Duodenal mucosa (tissue), 2 donors: ENCODE data around the gene TBC1D10B.
A peak's percentile ranks its signal among the peaks of the same experiment; 100 is the strongest.

Experiments
- H3K27ac ChIP-seq: one replicate; pipeline ENCODE4 v1.7.0; 2013; ENCODE audit warnings: low read depth, low read length
- H3K27me3 ChIP-seq, 2 donors: one replicate each; pipeline ENCODE4 v1.7.0; 2013; ENCODE audit warnings: low read length in 2 of 2, control low read depth in 1 of 2; ENCODE audit not compliant: insufficient read depth in 2 of 2, control insufficient read depth in 1 of 2
- H3K36me3 ChIP-seq, 2 donors: one replicate each; pipeline ENCODE4 v1.7.0; 2013; ENCODE audit warnings: low read length in 2 of 2, control low read depth in 1 of 2; ENCODE audit not compliant: insufficient read depth in 2 of 2, control insufficient read depth in 1 of 2
- H3K4me1 ChIP-seq, 2 donors: one replicate each; pipeline ENCODE4 v1.7.0; 2013; ENCODE audit warnings: low read length in 2 of 2, control low read depth in 1 of 2; ENCODE audit not compliant: insufficient read depth in 2 of 2, control insufficient read depth in 1 of 2
- H3K4me3 ChIP-seq, 2 donors: one replicate each; pipeline ENCODE4 v1.7.0; 2013; ENCODE audit warnings: low read length in 2 of 2, low read depth in 1 of 2
- H3K9ac ChIP-seq, 2 donors: one replicate each; pipeline ENCODE4 v1.7.0; 2013; ENCODE audit warnings: low read length in 2 of 2, low read depth in 1 of 2
- H3K9me3 ChIP-seq, 2 donors: one replicate each; pipeline ENCODE4 v1.7.0; 2013; ENCODE audit warnings: low read length in 2 of 2, control low read depth in 1 of 2; ENCODE audit not compliant: control insufficient read depth in 1 of 2

Gene TBC1D10B, protein sequence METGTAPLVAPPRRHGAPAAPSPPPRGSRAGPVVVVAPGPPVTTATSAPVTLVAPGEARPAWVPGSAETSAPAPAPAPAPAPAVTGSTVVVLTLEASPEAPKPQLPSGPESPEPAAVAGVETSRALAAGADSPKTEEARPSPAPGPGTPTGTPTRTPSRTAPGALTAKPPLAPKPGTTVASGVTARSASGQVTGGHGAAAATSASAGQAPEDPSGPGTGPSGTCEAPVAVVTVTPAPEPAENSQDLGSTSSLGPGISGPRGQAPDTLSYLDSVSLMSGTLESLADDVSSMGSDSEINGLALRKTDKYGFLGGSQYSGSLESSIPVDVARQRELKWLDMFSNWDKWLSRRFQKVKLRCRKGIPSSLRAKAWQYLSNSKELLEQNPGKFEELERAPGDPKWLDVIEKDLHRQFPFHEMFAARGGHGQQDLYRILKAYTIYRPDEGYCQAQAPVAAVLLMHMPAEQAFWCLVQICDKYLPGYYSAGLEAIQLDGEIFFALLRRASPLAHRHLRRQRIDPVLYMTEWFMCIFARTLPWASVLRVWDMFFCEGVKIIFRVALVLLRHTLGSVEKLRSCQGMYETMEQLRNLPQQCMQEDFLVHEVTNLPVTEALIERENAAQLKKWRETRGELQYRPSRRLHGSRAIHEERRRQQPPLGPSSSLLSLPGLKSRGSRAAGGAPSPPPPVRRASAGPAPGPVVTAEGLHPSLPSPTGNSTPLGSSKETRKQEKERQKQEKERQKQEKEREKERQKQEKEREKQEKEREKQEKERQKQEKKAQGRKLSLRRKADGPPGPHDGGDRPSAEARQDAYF

DNA sequence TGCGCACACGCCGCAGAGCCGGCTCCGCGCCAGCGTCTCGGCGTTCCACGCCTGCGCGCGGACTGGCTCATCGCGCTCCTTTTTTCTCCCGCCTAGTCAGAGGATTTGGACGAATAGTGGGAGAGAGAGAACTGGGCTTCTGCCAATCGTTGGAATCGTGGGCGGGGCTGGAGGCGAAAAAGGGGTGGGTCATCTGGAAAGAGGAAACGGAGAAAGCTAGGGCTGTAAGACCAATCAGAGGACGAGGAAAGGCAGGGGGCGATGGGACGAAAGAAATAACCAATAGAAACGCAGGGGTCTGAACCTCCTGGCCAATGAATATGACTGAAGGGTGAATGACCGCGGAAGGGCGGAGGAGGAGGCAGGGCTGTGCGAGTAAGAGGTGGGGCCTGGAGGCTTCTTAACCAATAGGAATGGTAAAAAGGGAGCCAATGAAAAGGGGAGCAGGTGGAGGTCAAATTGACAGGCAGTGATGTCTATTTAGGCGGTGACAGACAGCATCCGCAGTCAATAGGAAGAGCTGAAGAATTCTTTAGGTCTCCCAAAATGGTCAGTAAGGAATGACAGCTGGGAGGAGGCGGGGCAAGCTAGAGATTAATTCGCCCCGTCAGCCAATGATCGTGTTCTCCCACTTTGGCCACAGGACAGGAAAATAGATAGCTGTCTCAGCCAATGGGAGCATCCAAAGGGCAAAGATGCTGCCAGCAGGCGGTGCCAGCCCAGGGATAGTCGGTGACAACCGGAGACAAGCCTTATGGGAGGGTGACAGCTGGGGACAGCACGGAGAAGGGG, at the start of gene TBC1D10B:
Gene TBC1D10B, minus strand, starts transcription at position 39 of the 792 bp plus-strand sequence. CDS start 311 bp downstream, outside the sequence.
- Histone ChIP-seq H3K36me3 (peaks cover under 1 to 3% of the 10 kb centered on the region in 2 donors), H3K27me3 (no peaks in the 10 kb centered on the region), H3K4me3 (peak within 1 kb of the TSS; percentile 74 to 90), H3K9me3 (no peaks in the 10 kb centered on the region), H3K9ac (peak within 1 kb of the TSS; percentile 86), H3K27ac (peak within 1 kb of the TSS; percentile 85), H3K4me1 (peaks cover 24 to 25% of the 10 kb centered on the region in 2 donors)

DNA sequence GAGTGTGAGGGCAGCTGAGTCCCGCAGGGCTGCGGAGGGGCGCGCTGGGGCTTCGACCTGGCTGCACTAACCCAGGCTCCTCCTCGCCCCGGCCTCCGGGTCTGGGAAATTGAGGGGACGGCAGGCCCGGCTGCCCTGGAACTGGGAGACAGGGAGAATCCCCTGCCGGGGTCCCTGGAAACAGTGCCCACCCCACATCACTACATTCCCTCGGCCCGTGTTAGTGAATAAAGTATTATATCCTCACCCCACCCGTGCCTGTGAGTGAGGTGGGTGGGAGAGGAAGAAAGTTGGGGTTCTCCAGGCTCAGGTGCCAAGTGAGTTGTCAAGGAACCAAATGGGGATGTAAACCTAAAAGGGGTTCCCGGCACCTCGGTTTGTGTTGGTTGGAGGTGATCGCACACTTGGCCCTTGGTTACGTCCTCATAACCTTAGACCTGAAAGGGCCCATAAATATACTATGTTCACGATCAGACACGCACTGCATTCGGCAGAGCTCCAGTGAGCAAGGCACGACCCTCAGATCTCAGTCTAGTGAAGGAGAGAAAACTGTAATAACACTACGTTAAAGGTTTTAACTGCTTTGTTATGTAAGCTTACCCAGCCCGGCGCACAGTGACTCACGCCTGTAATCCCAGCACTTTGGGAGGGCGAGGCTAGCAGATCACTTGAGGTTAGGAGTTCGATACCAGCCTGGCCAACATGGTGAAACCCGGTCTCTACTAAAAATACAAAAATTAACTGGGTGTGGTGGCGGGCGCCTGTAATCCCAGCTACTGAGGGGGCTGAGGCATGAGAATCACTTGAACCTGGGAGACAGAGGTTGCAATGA, 48.3 kb upstream of the TBC1D10B start:
- Histone ChIP-seq H3K9ac (peak overlapping the region; percentile 63), H3K4me1 (peaks cover 12% of the 10 kb centered on the region in 2 donors), H3K4me3 (peak overlapping the region; percentile 59 to 77)

DNA sequence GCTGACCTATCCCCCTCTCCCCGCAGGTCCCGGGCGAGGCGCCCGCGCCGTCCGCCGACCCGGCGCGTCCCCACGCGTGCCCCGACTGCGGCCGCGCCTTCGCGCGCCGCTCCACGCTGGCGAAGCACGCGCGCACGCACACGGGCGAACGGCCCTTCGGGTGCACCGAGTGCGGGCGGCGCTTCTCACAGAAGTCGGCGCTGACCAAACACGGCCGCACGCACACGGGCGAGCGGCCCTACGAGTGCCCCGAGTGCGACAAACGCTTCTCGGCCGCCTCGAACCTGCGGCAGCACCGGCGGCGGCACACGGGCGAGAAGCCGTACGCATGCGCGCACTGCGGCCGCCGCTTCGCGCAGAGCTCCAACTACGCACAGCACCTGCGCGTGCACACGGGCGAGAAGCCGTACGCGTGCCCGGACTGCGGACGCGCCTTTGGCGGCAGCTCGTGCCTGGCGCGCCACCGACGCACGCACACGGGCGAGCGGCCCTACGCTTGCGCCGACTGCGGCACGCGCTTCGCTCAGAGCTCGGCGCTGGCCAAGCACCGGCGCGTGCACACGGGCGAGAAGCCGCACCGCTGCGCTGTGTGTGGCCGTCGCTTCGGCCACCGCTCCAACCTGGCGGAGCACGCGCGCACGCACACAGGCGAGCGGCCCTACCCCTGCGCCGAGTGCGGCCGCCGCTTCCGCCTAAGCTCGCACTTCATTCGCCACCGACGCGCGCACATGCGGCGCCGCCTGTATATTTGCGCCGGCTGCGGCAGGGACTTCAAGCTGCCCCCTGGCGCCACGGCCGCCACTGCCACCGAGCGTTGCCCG, 47.4 kb upstream of the TBC1D10B start:
- Histone ChIP-seq H3K27ac (peak overlapping the region; percentile 79), H3K9ac (peak overlapping the region; percentile 63), H3K27me3 (no peaks in the 10 kb centered on the region), H3K9me3 (no peaks in the 10 kb centered on the region), H3K4me3 (peak overlapping the region; percentile 59 to 77), H3K36me3 (peaks cover 0 to 24% of the 10 kb centered on the region in 2 donors), H3K4me1 (peaks cover 12% of the 10 kb centered on the region in 2 donors)

More for the DNA sequence above, 48.3 kb upstream of the TBC1D10B start:
- Histone ChIP-seq H3K27me3 (no peaks in the 10 kb centered on the region), H3K36me3 (peaks cover under 1 to 26% of the 10 kb centered on the region in 2 donors), H3K27ac (peak overlapping the region; percentile 79), H3K9me3 (no peaks in the 10 kb centered on the region)

GRCh38 chr16:30416624-30417528, 46.6 kb upstream of the TBC1D10B start:
- peaks cover 12% of the 10 kb centered on the region in 2 donors for H3K4me1 ChIP-seq
- H3K36me3 ChIP-seq = peaks cover 0 to 24% of the 10 kb centered on the region in 2 donors
- H3K27me3 ChIP-seq = no peaks in the 10 kb centered on the region
- peak overlapping the region; percentile 79 for H3K27ac ChIP-seq
- peak overlapping the region; percentile 63 for H3K9ac ChIP-seq
- peak overlapping the region; percentile 59 to 77 for H3K4me3 ChIP-seq
- no peaks in the 10 kb centered on the region for H3K9me3 ChIP-seq

DNA sequence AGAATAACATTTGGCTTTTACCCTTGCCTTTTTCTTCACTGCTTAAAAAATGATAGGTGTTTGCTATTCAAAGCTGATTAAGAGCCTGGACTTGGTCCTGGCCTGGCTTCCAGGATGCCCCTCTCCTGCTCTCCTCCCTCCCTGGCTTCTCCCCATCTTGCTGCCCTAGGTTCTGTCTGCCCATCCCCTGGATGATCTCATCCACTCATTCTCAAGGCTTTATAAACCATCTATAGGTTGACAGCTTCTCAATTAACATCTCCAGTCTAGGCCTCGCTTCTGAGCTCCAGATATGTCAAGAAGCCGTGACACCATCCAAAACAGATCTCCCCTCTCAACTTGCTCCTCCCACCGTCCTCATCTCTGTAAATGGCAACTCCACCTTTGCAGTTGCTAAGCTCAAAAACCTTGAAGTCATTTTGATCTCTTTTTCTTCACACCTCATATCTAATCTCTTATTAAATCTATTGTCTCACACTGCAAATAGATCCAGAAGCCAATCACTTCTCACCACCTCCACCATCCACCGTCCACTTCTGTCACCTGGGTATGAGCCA, 45.8 kb upstream of the TBC1D10B start:
- Histone ChIP-seq H3K9me3 (no peaks in the 10 kb centered on the region), H3K36me3 (peaks cover 0 to 27% of the 10 kb centered on the region in 2 donors), H3K27me3 (no peaks in the 10 kb centered on the region), H3K27ac (no peak overlapping the region), H3K4me1 (peaks cover 12% of the 10 kb centered on the region in 2 donors), H3K9ac (no peak overlapping the region), H3K4me3 (no peak overlapping the region)

GRCh38 chr16:30414159-30414558, 43.9 kb upstream of the TBC1D10B start:
- H3K27me3 ChIP-seq = no peaks in the 10 kb centered on the region
- H3K27ac ChIP-seq = no peak overlapping the region
- H3K9ac ChIP-seq = no peak overlapping the region

GRCh38 chr16:30413112-30413806, 43.0 kb upstream of the TBC1D10B start:
- H3K9ac ChIP-seq = no peak overlapping the region
- no peak overlapping the region for H3K4me3 ChIP-seq
- H3K4me1 ChIP-seq = peaks cover 12 to 13% of the 10 kb centered on the region in 2 donors
- no peaks in the 10 kb centered on the region for H3K27me3 ChIP-seq
- no peaks in the 10 kb centered on the region for H3K9me3 ChIP-seq
- H3K27ac ChIP-seq = no peak overlapping the region
- H3K36me3 ChIP-seq = peaks cover 0 to 16% of the 10 kb centered on the region in 2 donors

More at GRCh38 chr16:30414159-30414558, 43.9 kb upstream of the TBC1D10B start:
- H3K4me3 ChIP-seq = no peak overlapping the region
- peaks cover 13 to 15% of the 10 kb centered on the region in 2 donors for H3K4me1 ChIP-seq
- H3K36me3 ChIP-seq = peaks cover 0 to 16% of the 10 kb centered on the region in 2 donors
- H3K9me3 ChIP-seq = no peaks in the 10 kb centered on the region
